MV-4-11 (cell line): Measurements from ENCODE around the gene SESN2.

ENCODE experiments used
- DNase-seq: peaks from one replicate; lab custom pipeline; 2025; lab: John Stamatoyannopoulos, UW

Gene SESN2

DNA sequence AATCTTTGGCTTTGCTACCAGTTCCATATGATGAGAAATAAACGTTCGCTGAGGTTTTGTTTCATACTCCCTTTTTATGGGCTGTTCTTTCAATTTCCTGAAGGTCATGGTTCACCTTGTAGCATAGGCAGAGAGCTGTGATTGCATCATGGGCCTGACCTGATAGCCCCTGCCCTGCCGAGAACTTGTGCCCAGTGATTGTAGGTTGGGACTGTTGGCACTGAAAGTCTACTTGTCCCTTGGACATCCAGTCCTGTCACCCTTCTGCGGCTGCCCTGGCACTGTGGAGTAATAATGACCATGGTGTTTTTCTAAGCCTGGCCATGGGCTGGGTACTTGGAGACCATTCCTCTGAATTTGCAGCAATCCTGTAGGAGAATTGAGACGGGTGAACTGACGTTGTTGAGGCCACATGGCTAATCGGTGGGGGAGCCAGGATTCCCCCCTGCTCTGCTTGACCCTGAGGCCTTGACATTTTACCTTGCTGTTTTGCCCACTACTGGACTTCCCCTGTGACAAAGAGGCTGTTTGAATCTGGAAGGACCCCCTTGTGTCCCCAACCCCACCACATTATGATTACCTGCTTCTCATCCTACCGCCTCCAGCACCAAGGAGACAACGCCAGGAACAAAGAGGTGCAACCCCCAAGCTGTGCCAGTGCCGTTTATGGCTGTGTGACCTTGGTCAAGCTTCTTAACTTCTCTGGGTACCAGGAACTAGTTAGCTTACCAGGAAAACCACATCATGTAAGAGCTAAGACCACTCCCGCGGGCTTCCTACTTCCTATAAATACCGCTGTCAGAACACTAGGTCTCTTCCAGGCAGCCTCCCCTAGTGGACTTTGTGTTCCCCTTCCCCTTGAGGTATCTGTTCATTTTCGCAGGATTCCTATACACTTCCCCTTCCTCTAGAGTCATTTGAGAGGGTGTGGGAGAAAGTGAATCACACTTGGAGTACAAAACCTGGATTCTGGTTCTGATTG is 23.4 kb downstream of the SESN2 start:
- peak; percentile 88 for DNase-seq

DNA sequence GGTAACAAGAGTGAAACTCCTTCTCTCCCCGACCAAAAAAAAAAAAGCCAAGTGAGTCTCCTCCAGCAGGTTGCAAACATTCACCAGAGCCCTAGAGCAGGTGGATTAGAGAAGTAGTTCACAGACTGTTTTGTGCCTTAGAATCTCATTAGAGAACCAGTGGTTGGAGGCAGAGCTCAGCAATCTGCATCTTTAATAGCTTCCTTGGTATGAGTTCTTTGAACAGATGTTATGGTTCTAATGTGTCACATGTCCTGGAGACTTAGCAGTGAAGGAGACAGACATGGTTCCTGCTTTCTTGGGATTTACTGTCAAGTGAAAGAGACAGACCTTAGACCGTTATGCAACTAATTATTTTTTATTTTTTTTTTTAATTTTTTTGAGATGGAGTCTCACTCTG is 26.8 kb downstream of the SESN2 start:
- DNase-seq, result peak; percentile 71

- DNase-seq, result no peak
Observed at GRCh38 chr1:28288487-28288886, 29.2 kb downstream of the SESN2 start.

DNA sequence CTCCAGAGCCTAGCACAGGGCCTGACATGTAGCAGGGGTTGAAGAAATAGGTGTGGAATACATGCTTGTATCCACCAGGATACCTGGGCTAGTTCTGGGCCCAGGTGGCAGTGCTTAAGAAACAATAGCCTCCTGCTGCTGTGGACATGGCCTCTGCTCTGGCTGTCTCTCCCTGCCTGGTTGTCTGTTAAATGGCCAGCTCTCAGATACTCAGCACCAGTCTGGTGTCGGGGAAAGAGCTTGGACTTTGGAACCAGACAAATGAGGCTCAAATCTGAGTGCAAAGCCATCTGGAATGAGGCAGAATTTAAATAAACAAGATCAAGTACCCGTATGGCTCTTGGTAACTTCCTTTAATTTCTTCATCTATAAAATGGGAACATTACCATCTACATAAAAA is 31.5 kb downstream of the SESN2 start:
- no peak for DNase-seq

- DNase-seq, result no peak
Observed at GRCh38 chr1:28291711-28292110, 32.4 kb downstream of the SESN2 start.

GRCh38 chr1:28295936-28296335 is 36.6 kb downstream of the SESN2 start:
- DNase-seq, result no peak

DNA sequence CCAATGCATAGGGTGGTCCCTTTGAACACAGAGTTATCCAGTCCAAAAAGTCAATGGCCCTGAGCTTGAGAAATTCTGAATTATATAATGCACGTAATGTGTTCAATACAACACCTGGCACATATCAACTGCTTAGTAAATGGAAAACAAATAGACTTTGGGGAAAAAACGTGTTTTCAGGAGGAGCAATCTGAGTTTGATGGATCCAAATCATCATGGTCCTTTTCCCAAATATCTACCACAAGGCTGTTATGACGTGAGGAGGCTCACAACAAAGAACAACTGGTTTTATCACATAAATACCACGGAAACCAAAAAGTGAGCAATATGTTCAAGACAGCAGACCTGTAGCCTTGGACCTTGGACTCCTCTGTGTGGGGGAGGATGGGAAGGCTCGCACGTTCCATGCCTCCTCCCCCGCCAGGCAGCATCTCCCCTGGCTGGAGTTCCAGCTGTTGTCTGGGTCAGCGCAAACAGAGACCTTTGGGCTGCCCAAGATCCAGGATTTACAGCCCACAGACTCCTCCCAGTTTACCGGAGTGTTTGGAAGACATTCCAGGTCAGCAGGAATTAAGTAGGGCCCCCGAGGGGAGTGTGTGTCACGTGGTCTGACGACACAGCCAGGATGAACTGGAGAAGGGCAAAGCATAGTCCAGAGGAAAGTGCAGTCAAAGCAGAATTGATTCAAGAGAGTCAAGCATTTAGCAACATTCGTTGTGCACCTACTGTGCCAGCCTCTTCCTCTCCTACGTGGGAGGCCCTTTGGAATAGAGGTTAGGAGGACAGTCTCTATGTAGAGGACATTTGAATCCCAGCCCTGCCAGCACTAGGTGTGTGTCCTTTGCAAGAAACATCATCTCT is 37.3 kb downstream of the SESN2 start:
- no peak for DNase-seq

GRCh38 chr1:28297826-28298225 is 38.5 kb downstream of the SESN2 start:
- peak; percentile 48 for DNase-seq

DNA sequence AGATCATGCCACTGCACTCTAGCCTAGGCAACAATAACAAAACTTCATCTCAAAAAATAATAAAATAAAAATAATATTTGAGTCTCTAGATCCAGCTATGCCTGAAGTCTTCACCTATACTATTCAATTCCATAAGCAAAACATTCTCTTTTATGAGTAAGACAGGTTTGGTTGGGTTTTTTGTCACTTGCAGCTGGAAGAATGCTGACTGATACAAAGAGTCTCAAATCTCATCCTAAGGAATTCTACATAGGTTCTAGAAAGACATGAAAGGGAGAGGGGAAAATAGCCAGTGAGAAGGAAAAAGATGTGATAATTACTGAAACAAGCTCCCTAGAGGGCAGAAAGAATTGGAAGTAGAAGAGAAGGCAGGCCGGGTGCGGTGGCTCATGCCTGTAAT is 39.1 kb downstream of the SESN2 start:
- no peak for DNase-seq

DNA sequence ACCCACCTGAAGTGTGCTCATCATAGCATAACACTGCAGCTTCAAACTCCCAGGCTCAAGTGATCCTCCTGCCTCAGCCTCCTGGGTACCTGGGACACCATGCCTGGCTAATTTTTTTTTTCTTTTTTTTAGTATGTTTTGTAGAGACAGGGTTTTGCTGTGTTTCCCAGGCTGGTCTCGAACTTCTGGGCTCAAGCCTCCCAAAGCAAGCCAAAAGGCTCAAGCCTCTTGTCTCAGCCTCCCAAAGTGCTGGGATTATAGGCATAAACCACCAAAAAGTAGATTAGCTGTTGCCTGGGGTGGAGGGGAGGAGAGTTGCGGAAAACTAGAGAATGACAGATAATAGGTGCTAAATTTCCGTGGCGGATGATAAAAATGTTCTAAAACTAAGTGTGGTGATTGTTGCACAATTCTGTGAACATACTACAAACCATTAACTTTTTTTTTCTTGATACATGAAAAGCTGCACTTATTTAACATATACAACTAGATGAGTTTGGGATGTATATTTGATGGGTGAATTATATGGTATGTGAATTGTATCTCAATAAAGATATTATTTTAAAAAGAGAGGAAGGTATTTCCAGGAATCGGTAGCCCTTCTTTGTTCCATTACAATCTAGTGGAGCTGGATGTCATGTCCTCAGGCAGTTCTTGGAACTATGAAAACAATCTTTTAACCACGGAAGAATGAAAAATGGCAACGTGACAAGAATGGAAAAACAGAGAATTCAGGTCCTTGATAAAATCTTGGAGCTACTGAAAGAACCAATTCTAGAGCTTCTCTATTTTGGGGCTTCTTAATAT is 42.3 kb downstream of the SESN2 start:
- no peak for DNase-seq

DNA sequence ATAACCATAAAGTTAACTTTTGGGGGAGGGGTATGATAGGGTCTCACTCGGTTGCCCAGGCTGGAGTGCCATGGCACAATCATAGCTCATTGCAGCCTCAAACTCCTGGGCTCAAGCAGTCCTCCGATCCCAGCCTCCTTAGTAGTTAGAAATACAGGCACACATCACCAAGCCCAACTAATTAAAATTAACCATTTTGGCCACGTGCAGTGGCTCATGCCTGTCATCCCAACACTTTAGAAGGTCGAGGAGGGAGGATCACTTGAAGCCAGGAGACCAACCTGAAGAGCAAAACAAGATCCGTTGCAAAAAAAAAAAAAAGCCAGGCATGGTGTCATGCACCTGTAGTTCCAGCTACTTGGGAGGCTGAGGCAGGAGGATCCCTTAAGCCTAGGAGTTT is 42.9 kb downstream of the SESN2 start:
- no peak for DNase-seq

GRCh38 chr1:28306301-28306949 is 47.1 kb downstream of the SESN2 start:
- DNase-seq, result peak; percentile 63

GRCh38 chr1:28308750-28309149 is 49.4 kb downstream of the SESN2 start:
- peak; percentile 55 for DNase-seq

GRCh38 chr1:28309702-28310101 is 50.4 kb downstream of the SESN2 start:
- peak; percentile 10 for DNase-seq

DNA sequence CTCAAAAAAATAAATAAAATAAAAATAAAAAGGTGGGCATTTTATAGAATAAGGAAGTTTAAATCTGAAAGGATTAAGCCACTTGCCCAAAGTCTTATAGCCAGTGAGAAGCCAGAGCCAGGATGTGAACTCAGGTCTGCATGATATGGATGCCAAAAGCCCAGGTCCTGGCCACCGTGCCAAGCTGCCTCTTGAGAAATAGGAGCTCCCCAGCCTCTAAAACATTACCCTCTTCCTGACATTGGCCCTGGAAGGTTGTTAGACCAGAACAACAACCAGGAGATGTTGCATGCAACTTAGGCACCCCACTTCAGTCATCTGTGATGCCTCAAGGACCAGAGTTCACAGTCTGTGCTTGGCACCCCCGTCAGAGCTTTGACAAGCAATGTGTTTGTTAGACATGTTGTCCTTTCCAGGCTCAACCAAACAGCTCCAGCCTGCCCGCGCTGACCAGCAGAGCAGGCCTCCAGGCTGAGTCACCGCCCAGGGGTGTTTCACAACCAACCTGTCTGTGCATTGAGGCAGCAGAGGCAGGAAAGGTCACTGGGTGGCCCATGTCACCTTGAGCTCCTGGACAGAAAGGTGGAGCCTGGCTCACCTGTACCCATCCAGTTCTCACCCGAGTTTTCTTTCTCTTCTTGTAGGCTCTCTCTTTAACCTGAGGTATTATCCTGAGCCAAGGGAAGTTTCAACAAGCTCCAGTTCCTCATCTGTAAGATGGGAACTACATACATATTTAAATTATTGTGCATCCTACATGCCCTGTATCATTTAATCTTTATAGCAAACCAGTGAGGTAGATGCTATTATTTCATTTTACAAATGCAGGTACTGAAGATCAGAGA is 54.6 kb downstream of the SESN2 start:
- peak; percentile 6 for DNase-seq

GRCh38 chr1:28314547-28314941 is 55.2 kb downstream of the SESN2 start:
- no peak for DNase-seq

DNA sequence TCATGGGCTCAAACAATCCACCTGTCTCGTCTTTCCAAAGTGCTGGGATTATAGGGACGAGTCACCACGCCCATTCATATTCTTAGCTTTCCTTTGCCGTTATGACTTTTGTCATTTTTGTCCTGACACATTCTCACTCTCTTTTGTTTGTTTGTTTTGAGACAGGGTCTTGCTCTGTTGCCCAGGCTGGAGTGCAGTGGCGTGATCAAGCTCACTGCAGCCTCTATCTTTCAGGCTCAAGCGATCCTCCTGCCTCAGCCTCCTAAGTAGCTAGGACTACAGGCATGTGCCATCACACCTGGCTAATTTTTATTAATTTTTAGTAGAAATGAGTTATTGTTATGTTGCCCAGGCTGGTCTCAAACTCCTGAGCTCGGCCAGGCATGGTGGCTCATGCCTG is 57.7 kb downstream of the SESN2 start:
- no peak for DNase-seq

- DNase-seq, result no peak
Observed at GRCh38 chr1:28322194-28322593, 62.9 kb downstream of the SESN2 start.

DNA sequence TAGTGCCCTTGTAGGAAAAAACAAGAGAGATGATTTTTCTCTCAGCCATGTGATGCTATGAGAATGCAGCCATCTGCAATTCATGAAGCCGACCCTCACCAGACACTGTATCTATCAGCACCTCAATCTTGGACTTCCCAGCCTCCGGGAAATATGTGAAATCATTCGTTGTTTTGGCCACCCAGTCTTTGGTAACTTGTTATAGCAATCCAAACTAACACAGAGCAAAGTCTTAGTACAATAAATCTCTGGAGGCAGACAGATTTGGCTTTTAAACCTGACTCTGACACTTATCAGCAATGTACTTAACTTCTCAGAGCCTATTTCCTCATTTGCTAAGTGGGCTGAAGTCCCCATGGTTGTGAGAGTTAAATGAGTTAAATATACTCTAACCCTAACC is 64.4 kb downstream of the SESN2 start:
- peak; percentile 22 for DNase-seq

DNA sequence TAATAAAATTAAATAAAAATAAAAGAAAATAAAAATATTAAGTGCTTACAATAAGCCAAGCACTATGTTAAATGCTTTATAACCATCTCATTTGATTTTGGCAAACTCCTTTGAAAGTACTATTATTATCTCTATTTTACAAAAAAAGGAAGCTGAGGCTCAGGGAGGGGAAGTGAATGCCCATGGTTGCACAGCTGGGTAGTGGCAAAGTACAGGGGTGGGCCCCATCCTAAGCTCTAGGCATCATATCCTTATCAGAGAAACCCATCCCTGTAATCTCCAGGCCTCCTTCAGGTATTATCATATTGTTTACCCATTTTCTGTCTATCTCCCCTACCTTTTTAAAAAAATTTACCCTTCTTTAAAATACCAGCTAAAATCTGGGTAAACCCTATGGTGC is 67.2 kb downstream of the SESN2 start:
- peak; percentile 87 for DNase-seq

GRCh38 chr1:28326984-28327383 is 67.7 kb downstream of the SESN2 start:
- DNase-seq, result peak; percentile 60
